Chondrocyte (in vitro differentiated cells): ENCODE results near the gene DLG2. TPM values are rescaled to one million over a fixed set of nuclear protein-coding genes. Genes with fewer than 3 reads are reported as not detected.
"Not testable (repeated sequence)": the region's sequence is repeated elsewhere in the genome, so short reads cannot be mapped to it uniquely, and the experiment has no call there.

ENCODE experiments used
- DNase-seq: peaks from one replicate; pipeline ENCODE4 v3.0.0; 2021; ENCODE audit warnings: mixed read lengths, low spot score
- H3K27ac Mint-ChIP-seq: one replicate; pipeline ENCODE4 v1.8.0; 2021; ENCODE audit warnings: mild to moderate bottlenecking, moderate library complexity, mixed read lengths; ENCODE audit not compliant: unreplicated experiment
- H3K27me3 Mint-ChIP-seq: 2 replicates; pipeline ENCODE4 v1.8.0; 2021; ENCODE audit warnings: low read depth, mixed read lengths
- H3K36me3 Mint-ChIP-seq: 2 replicates; pipeline ENCODE4 v1.8.0; 2021; ENCODE audit warnings: low read depth, mixed read lengths
- H3K4me1 Mint-ChIP-seq: 2 replicates; pipeline ENCODE4 v1.8.0; 2021; ENCODE audit warnings: low read depth, mild to moderate bottlenecking, mixed read lengths
- H3K4me3 Mint-ChIP-seq: one replicate; pipeline ENCODE4 v1.8.0; 2021; ENCODE audit warnings: mild to moderate bottlenecking, moderate library complexity, mixed read lengths; ENCODE audit not compliant: unreplicated experiment
- H3K9me3 Mint-ChIP-seq: 2 replicates; pipeline ENCODE4 v1.8.0; 2021; ENCODE audit warnings: low read depth, mixed read lengths
- CTCF ChIP-seq: fragments of 200-600 bp; sonication (generic); IDR thresholded peaks from 2 replicates; pipeline ENCODE4 v1.5.0; 2021; ENCODE audit warnings: antibody characterized with exemption, mild to moderate bottlenecking, moderate library complexity
- total RNA-seq: library from RNA; stranded (reverse); gene quantifications from 3 replicates; pipeline ENCODE4 v1.2.1, GENCODE V29; 2021

The DLG2 gene
- total RNA-seq, 1 donor from 2014 or later: 1.3 TPM

GRCh38 chr11:85021058-85021457 is 606.1 kb downstream of the DLG2 start:
- H3K36me3 Mint-ChIP-seq: no peaks in the 10 kb centered on the region
- no peak for DNase-seq
- no peak overlapping the region for H3K27ac Mint-ChIP-seq
- peaks cover 12% of the 10 kb centered on the region for H3K27me3 Mint-ChIP-seq
- peaks cover 4% of the 10 kb centered on the region for H3K9me3 Mint-ChIP-seq
- H3K4me1 Mint-ChIP-seq: no peaks in the 10 kb centered on the region
- TF ChIP-seq CTCF: no peak
- no peak overlapping the region for H3K4me3 Mint-ChIP-seq

DNA sequence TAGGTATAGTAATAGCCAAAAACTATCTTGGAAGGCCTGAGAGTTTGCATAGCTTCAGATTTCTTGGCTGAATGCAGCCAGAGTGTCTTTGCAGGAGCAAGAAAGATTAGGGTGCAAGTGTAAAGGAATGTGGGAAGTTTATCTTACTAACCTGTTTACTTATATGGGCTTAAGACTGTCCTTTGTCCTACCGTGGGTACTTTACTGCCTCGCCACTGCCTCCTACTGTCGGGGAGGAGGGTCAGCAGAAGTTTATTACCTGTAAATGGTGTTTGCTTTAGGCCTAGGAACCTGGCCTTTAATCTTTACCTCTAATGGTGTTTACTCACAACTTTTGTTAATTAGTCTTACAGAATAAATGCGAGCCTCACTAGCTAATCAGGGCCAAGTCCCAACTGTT is 633.8 kb downstream of the DLG2 start:
- H3K4me3 Mint-ChIP-seq: no peak overlapping the region
- H3K9me3 Mint-ChIP-seq: peaks cover 13% of the 10 kb centered on the region
- DNase-seq: no peak
- H3K36me3 Mint-ChIP-seq: no peaks in the 10 kb centered on the region
- no peaks in the 10 kb centered on the region for H3K4me1 Mint-ChIP-seq
- peaks cover 1% of the 10 kb centered on the region for H3K27me3 Mint-ChIP-seq
- H3K27ac Mint-ChIP-seq: no peak overlapping the region
- peak; percentile 32 for TF ChIP-seq CTCF

DNA sequence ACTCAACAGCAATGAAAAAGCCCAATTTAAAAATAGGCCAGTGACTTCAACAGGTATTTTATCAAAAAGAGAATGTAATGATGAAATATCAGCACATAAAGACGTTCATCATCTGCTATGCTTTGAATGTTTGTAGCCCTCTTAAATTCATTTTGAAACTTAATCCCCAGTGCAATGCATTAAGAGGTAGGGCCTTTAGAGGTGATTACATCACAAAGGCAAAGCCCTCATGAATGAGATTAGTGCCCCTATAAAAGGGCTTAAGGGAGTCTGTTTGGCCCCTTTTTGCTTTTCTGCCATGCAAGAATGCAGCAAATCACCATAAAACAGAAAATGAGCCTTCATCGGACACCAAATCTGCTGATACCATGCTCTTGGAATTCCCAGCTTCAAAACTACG is 637.0 kb downstream of the DLG2 start:
- Mint-ChIP-seq H3K36me3 (peaks cover 2% of the 10 kb centered on the region), H3K9me3 (peaks cover 29% of the 10 kb centered on the region), H3K27me3 (peaks cover 3% of the 10 kb centered on the region), H3K27ac (no peak overlapping the region), H3K4me1 (no peaks in the 10 kb centered on the region), H3K4me3 (no peak overlapping the region)
- no peak for DNase-seq
- TF ChIP-seq CTCF: no peak

- not testable (repeated sequence) for DNase-seq, H3K27me3 Mint-ChIP-seq, H3K27ac Mint-ChIP-seq, H3K36me3 Mint-ChIP-seq, H3K4me1 Mint-ChIP-seq, H3K4me3 Mint-ChIP-seq
- H3K9me3 Mint-ChIP-seq: peaks cover 34% of the 10 kb centered on the region
These were observed 639.4 kb downstream of the DLG2 start for GRCh38 chr11:84987686-84988187.

GRCh38 chr11:84981301-84981700 is 645.8 kb downstream of the DLG2 start:
- no peak overlapping the region for H3K4me3 Mint-ChIP-seq
- peaks cover 38% of the 10 kb centered on the region for H3K9me3 Mint-ChIP-seq
- TF ChIP-seq CTCF: no peak
- H3K36me3 Mint-ChIP-seq: peaks cover 2% of the 10 kb centered on the region
- DNase-seq: no peak
- H3K4me1 Mint-ChIP-seq: no peaks in the 10 kb centered on the region
- H3K27me3 Mint-ChIP-seq: no peaks in the 10 kb centered on the region
- no peak overlapping the region for H3K27ac Mint-ChIP-seq

- H3K9me3 Mint-ChIP-seq: no peaks in the 10 kb centered on the region
- peaks cover 16% of the 10 kb centered on the region for H3K27me3 Mint-ChIP-seq
- H3K27ac Mint-ChIP-seq: no peak overlapping the region
- no peaks in the 10 kb centered on the region for H3K36me3 Mint-ChIP-seq
- H3K4me3 Mint-ChIP-seq: no peak overlapping the region
- no peak for TF ChIP-seq CTCF
- H3K4me1 Mint-ChIP-seq: no peaks in the 10 kb centered on the region
- no peak for DNase-seq
These were observed 658.0 kb downstream of the DLG2 start for GRCh38 chr11:84969103-84969502.
